Kidney (tissue), 14 donors: ENCODE data around the gene PCNX3. TPM values are rescaled to one million over a fixed set of nuclear protein-coding genes. Genes with fewer than 3 reads are reported as not detected.

Source experiments
- DNase-seq, 5 donors: peaks; one replicate each; pipeline ENCODE4 v3.0.0-alpha.2; 2013 to 2020
- FAIRE-seq: peaks from 2 replicates; lab custom pipeline; 2012; peaks lifted over from hg19 to GRCh38; lab: Jason Lieb, UNC
- H3K27ac ChIP-seq, 2 donors: one replicate each; pipeline ENCODE4 v1.7.0; 2013; ENCODE audit warnings: low read depth in 2 of 2, low read length in 2 of 2, inconsistent platforms in 1 of 2
- H3K27me3 ChIP-seq: one replicate; pipeline ENCODE4 v1.7.1; 2013; ENCODE audit warnings: low read length, inconsistent platforms; ENCODE audit not compliant: control insufficient read depth, insufficient read depth
- H3K36me3 ChIP-seq, 3 donors: one replicate each; pipeline versions ENCODE4 v1.7.0 to v1.7.1; 2013; ENCODE audit warnings: low read length in 3 of 3, control low read depth in 1 of 3, inconsistent platforms in 1 of 3; ENCODE audit not compliant: insufficient read depth in 3 of 3, control insufficient read depth in 2 of 3
- H3K4me1 ChIP-seq, 3 donors: one replicate each; pipeline versions ENCODE4 v1.7.0 to v1.7.1; 2013; ENCODE audit warnings: low read length in 3 of 3, inconsistent platforms in 1 of 3, low read depth in 1 of 3; ENCODE audit not compliant: control insufficient read depth in 2 of 3, insufficient read depth in 2 of 3
- H3K4me3 ChIP-seq, 3 donors: one replicate each; pipeline versions ENCODE4 v1.7.0 to v1.8.1; 2013; ENCODE audit warnings: low read length in 3 of 3, control low read depth in 1 of 3, inconsistent platforms in 1 of 3
- H3K9ac ChIP-seq, 3 donors: one replicate each; pipeline versions ENCODE4 v1.7.0 to v1.7.1; 2013; ENCODE audit warnings: low read length in 3 of 3, control low read depth in 1 of 3, inconsistent platforms in 1 of 3
- H3K9me3 ChIP-seq, 3 donors: one replicate each; pipeline versions ENCODE4 v1.7.0 to v1.7.1; 2013; ENCODE audit warnings: low read length in 3 of 3, control low read depth in 1 of 3, inconsistent platforms in 1 of 3; ENCODE audit not compliant: control insufficient read depth in 2 of 3, insufficient read depth in 1 of 3
- intact Hi-C: fragments of 100-400 bp; cut with DNase I; formaldehyde crosslinking; loops from one replicate; pipeline ENCODE4 v1.11.1; 2022
- polyA plus RNA-seq: library from polyadenylated mRNA; stranded (reverse); fragments of 350-450 nt; fragmentation: Illumina TruSeq; extraction: RNeasy Lipid Tissue Mini Kit (QIAGEN cat#74804); gene quantifications from one replicate; pipeline ENCODE4 v1.2.3, GENCODE V29; 2014; ENCODE audit warnings: low read depth, low replicate concordance; ENCODE audit not compliant: insufficient read depth
- total RNA-seq: library from RNA; stranded (reverse); fragmentation: NEBNext Ultra II Directional; extraction: Animal tissue kit (Norgen Biotek cat#: 25700); gene quantifications from one replicate; pipeline ENCODE4 v1.2.1, GENCODE V29; 2021
- TF ChIP-seq, protein P1 (sequence below): IDR thresholded peaks from 3 replicates; pipeline ENCODE4 v1.5.1; 2012; ENCODE audit warnings: mild to moderate bottlenecking, moderate library complexity, borderline replicate concordance; ENCODE audit not compliant: insufficient read depth; ENCODE audit errors: extremely low read depth
- donor health status: control.
- donor health status: control.
- donor health status: control.
- donor health status: control.
- donor health status: control.
- donor health status: DM: yes; HTN: yes; CAD: no.
- donor health status: Normal renal cell carcinoma (clear cell type).

Gene PCNX3
- total and polyA plus RNA-seq, 2 donors from 2014 or later: 13.6 to 44.4 TPM

DNA sequence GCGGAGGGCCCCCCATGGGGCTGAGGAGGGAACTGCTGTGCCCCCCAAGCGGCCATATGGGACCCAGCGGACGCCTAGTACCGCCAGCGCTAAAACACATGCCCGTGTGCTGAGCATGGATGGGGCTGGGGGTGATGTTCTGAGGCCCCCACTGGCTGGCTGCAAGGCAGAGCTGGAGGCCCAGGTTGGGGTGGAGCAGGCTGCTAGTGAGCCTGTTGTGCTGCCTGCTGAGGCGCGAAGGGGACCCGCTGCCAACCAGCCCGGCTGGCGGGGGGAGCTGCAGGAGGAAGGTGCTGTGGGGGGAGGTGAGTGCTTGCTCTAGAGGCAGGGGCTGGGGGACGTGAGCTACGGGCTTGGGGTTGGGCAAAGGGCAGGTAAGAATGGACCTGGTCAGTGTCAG, 3.2 kb downstream of the PCNX3 start:
- TF ChIP-seq, protein P1, sequence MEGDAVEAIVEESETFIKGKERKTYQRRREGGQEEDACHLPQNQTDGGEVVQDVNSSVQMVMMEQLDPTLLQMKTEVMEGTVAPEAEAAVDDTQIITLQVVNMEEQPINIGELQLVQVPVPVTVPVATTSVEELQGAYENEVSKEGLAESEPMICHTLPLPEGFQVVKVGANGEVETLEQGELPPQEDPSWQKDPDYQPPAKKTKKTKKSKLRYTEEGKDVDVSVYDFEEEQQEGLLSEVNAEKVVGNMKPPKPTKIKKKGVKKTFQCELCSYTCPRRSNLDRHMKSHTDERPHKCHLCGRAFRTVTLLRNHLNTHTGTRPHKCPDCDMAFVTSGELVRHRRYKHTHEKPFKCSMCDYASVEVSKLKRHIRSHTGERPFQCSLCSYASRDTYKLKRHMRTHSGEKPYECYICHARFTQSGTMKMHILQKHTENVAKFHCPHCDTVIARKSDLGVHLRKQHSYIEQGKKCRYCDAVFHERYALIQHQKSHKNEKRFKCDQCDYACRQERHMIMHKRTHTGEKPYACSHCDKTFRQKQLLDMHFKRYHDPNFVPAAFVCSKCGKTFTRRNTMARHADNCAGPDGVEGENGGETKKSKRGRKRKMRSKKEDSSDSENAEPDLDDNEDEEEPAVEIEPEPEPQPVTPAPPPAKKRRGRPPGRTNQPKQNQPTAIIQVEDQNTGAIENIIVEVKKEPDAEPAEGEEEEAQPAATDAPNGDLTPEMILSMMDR: no peak
- Histone ChIP-seq H3K27ac (no peak overlapping the region), H3K4me1 (peaks cover 0 to 13% (median 0%) of the 10 kb centered on the region in 3 donors), H3K27me3 (no peaks in the 10 kb centered on the region), H3K4me3 (no peak overlapping the region), H3K36me3 (peaks cover 2 to 12% (median 8%) of the 10 kb centered on the region in 3 donors), H3K9ac (no peak overlapping the region), H3K9me3 (no peaks in the 10 kb centered on the region)
- no peak for FAIRE-seq
- DNase-seq: no peak
- intact Hi-C loops: no loop called here

DNA sequence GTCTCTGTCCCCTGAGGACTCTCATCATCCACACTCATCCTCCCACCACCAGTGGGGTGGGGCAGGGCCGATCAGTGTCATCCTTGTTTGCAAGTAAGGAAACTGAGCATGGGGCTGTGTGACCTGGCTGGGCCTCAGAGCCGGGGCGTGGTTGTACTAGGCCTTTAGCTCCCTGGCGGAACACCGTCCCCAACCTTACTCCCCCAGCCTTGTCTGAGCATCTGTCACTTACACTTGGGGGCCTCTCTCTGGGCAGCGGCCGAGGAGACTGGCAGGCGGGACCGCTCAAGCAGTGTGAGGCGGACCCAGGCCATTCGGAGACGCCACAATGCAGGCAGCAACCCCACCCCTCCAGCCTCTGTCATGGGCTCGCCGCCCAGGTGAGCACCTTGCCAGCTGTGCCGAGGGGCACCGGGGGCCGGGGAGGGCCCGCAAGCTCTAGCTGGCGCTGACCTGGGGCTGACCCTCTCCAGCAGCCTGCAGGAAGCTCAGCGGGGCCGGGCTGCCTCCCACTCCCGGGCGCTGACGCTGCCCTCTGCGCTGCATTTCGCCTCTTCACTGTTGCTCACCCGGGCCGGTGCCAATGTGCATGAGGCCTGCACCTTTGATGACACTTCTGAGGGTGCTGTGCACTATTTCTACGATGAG, 3.8 kb downstream of the PCNX3 start:
- no peak overlapping the region for H3K4me3 ChIP-seq
- no peaks in the 10 kb centered on the region for H3K27me3 ChIP-seq
- H3K9ac ChIP-seq: no peak overlapping the region
- DNase-seq: no peak
- FAIRE-seq: no peak
- TF ChIP-seq, protein P1: no peak
- H3K9me3 ChIP-seq: no peaks in the 10 kb centered on the region
- H3K4me1 ChIP-seq: peaks cover 0 to 13% (median 0%) of the 10 kb centered on the region in 3 donors
- peaks cover 2 to 12% (median 8%) of the 10 kb centered on the region in 3 donors for H3K36me3 ChIP-seq
- intact Hi-C loops: no loop called here
- H3K27ac ChIP-seq: no peak overlapping the region

DNA sequence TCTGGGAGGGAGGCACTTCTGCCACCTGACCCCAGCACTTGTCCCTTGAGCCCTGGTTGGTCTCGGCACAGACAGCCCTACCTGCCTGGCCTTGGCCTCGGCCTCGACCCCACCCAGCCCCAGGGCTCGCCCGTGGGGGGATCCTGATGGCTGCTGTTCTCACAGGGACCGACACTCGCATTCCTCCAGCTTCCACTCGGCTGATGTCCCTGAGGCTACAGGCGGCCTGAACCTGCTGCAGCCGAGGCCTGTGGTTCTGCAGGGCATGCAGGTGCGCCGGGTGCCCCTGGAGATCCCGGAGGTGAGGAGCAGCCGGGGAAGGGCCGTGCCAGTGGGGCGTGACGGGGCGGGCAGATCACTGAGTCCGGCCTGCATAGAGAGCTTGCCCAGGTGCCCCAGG, 5.1 kb downstream of the PCNX3 start:
- H3K27ac ChIP-seq: no peak overlapping the region
- FAIRE-seq: no peak

More for the DNA sequence above, 5.1 kb downstream of the PCNX3 start:
- Histone ChIP-seq H3K9ac (no peak overlapping the region), H3K27me3 (no peaks in the 10 kb centered on the region), H3K4me1 (peaks cover 0 to 13% (median 0%) of the 10 kb centered on the region in 3 donors), H3K36me3 (peaks cover 2 to 12% (median 10%) of the 10 kb centered on the region in 3 donors), H3K4me3 (no peak overlapping the region), H3K9me3 (no peaks in the 10 kb centered on the region)
- intact Hi-C loops: no loop called here
- no peak for DNase-seq
- TF ChIP-seq, protein P1: no peak
